ENCODE measurements around the gene YIPF5.

The YIPF5 gene

DNA sequence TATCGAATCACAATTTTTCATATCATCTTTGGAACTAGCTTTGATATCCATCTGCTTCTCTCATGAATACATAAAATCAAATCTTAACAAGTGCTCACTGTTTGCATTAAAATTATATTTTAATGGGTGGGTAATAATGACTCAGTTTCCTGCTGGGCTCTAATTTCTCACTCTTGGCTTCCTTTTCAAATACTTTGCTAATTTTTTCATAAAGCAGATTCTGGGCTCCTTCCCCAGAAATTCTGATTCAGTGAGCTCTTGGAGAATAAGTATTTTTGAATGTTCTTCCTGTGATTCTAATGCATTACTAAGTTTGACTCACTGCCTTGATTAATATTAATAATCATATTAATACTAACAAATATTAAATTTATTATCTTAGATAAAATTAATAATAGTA is 48.9 kb downstream of the YIPF5 start:
- DNase-seq = no peak

DNA sequence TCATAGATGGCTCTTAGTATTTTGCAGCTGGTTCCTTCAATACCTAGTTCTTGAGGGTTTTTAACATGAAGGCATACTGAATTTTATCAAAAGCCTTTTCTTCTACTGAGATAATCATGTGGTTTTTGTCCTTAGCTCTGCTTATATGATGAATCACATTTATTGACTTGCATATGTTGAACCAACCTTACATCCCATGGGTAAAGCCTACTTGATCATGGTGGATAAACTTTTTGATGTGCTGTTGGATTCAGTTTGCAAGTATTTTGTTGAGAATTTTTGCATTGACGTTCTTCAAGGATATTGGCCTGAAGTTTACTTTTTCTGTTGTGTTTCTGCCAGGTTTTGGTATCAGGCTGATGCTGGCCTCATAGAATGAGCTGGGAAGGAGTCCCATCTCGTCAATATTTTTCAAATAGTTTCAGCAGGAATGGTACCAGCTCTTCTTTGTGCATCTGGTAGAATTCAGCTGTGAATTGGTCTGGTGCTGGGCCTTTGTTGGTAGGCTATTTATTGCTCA is 49.7 kb downstream of the YIPF5 start:
- no peak for DNase-seq

DNA sequence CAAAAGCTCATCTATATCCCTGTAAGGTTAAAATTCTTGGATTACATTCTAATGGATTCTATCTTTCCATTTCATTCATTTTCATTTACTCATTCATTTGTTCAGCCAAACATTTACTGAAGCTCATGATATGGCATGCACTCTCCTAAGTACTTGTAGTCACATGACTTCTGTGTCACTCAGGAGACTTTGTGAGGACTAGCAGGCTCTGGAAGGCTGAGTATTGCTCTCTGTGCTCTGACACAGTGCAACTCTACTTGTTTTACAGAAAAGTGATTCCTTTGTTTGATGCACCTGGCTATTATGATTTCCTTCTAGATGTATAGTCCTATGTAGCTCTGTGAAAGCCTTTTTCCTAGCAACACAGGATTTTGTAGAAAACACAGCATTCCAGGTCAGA is 53.0 kb downstream of the YIPF5 start:
- no peak for DNase-seq

DNA sequence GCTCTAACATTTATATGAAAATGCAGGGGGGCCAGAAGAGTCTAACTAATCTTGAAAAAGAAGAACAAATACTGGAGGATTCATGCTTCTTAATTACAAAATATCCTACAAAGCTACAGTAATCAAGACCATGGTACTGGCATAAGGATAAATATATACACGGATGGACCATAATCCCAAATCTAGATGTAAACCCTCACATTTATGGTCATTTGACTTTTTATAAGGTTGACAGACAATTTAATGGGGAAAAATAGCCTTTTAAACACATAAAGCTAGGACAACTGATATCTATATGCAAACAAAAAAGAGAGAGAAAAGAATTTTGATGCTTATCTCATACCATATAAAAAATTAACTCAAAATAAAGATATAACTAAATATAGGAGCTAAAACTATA is 55.9 kb downstream of the YIPF5 start:
- no peak for DNase-seq
